Right lobe of liver (tissue), 4 donors: Measurements from ENCODE around the gene MPDZ.

Experiments used
- POLR2A ChIP-seq: fragments of 450-650 bp; IDR thresholded peaks from one replicate; pipeline ENCODE4 v1.6.1; 2017; ENCODE audit warnings: antibody characterized with exemption, mild to moderate bottlenecking
- TF ChIP-seq, protein P1 (sequence below), 4 donors: fragments of 200-600 bp in 3 of 4; fragments of 450-650 bp in 1 of 4; IDR thresholded peaks; one replicate each; pipeline versions ENCODE4 v1.5.1 to v1.8.0; 2016 to 2022; ENCODE audit warnings: antibody characterized with exemption in 4 of 4, mild to moderate bottlenecking in 2 of 4
- donor health status: DM: no; HTN: no; CAD: no.
- donor health status: DM: no; HTN: no; CAD: no.
- donor health status: DM: no; HTN: yes; CAD: no.

GRCh38 chr9:13267743-13268142, 11.7 kb downstream of the MPDZ start:
- TF ChIP-seq, protein P1, sequence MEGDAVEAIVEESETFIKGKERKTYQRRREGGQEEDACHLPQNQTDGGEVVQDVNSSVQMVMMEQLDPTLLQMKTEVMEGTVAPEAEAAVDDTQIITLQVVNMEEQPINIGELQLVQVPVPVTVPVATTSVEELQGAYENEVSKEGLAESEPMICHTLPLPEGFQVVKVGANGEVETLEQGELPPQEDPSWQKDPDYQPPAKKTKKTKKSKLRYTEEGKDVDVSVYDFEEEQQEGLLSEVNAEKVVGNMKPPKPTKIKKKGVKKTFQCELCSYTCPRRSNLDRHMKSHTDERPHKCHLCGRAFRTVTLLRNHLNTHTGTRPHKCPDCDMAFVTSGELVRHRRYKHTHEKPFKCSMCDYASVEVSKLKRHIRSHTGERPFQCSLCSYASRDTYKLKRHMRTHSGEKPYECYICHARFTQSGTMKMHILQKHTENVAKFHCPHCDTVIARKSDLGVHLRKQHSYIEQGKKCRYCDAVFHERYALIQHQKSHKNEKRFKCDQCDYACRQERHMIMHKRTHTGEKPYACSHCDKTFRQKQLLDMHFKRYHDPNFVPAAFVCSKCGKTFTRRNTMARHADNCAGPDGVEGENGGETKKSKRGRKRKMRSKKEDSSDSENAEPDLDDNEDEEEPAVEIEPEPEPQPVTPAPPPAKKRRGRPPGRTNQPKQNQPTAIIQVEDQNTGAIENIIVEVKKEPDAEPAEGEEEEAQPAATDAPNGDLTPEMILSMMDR (IDR thresholded peaks at IDR 0.05): no peak
- no peak for TF ChIP-seq POLR2A
